OCI-LY7 (cell line): Measurements from ENCODE around the gene CHML.

ENCODE experiments used
- EZH2phosphoT487 ChIP-seq: fragments of 200-600 bp; sonication (generic); IDR thresholded peaks from 2 replicates; pipeline ENCODE4 v1.6.1; 2018; ENCODE audit warnings: low read depth, borderline replicate concordance, mild to moderate bottlenecking, mixed run types, antibody characterized with exemption, low read length, moderate library complexity, mixed read lengths
- TF ChIP-seq, protein P1 (sequence below): fragments of 200-600 bp; sonication (generic); conservative IDR thresholded peaks from 2 replicates; pipeline ENCODE4 v1.5.1; 2014; ENCODE audit warnings: mild to moderate bottlenecking, antibody characterized with exemption, low read length, moderate library complexity, mixed read lengths

DNA sequence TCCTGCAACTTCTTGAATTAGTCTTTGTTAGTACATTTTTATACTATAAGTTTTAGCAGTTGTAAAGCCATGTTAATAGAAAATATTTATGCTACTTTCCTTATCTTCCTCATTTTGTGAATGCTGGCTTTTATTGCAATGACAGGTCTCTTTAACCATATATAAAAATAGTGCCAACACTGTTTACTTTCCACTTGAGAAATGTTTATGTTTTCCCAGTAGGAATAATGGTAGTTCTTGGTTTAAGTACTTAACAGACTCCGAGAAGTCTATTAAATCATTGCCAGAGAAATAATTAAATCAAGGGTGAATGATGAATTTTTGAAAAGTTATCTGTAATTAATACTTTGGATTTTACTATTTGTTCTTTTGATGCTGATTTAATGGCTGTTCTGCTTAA is 9.7 kb downstream of the CHML start:
- TF ChIP-seq, protein P1, sequence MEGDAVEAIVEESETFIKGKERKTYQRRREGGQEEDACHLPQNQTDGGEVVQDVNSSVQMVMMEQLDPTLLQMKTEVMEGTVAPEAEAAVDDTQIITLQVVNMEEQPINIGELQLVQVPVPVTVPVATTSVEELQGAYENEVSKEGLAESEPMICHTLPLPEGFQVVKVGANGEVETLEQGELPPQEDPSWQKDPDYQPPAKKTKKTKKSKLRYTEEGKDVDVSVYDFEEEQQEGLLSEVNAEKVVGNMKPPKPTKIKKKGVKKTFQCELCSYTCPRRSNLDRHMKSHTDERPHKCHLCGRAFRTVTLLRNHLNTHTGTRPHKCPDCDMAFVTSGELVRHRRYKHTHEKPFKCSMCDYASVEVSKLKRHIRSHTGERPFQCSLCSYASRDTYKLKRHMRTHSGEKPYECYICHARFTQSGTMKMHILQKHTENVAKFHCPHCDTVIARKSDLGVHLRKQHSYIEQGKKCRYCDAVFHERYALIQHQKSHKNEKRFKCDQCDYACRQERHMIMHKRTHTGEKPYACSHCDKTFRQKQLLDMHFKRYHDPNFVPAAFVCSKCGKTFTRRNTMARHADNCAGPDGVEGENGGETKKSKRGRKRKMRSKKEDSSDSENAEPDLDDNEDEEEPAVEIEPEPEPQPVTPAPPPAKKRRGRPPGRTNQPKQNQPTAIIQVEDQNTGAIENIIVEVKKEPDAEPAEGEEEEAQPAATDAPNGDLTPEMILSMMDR, result no peak
- TF ChIP-seq EZH2phosphoT487, result no peak
